HG03095 (cell line): Measurements from ENCODE around the gene GCFC2.
"Not testable (repeated sequence)": the region's sequence is repeated elsewhere in the genome, so short reads cannot be mapped to it uniquely, and the experiment has no call there.

Experiments
- ATAC-seq: cut with Tn5 transposase; IDR thresholded peaks from one replicate; pipeline ENCODE4 v1.9.1; 2021; ENCODE audit warnings: moderate library complexity; ENCODE audit not compliant: unreplicated experiment

GCFC2 gene

DNA sequence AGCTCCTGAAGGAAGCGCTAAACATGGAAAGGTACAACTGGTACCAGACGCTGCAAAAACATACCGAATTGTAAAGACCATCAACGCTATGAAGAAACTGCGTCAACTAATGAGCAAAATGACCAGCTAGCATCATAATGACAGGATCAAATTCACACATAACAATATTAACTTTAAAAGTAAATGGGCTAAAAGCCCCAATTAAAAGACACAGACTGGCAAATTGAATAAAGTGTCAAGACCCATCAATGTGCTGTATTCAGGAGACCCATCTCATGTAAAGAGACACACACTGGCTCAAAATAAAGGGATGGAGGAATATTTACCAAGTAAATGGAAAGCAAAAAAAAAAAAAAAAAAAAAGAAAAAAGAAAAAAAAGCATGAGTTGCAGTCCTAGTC, 27.3 kb downstream of the GCFC2 start:
- not testable (repeated sequence) for ATAC-seq

DNA sequence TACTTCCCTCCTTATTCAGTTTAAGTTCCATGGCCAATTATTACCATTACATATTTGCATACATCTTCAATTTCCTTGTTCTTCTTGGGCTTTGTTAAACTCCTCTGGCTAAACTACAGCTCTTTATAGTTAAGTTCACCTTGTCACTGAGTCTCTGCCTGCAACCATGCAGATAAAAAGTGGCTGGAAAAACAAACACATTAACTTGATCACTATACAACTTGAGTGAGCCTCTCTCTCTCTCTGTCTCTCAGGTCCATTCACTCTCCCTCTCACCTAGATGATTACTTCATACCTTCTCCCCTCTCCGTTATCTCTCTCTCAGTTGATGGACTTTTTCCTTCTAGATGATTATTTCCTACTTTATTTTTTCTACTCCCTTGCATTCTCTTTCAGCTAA, 30.3 kb downstream of the GCFC2 start:
- no peak for ATAC-seq

DNA sequence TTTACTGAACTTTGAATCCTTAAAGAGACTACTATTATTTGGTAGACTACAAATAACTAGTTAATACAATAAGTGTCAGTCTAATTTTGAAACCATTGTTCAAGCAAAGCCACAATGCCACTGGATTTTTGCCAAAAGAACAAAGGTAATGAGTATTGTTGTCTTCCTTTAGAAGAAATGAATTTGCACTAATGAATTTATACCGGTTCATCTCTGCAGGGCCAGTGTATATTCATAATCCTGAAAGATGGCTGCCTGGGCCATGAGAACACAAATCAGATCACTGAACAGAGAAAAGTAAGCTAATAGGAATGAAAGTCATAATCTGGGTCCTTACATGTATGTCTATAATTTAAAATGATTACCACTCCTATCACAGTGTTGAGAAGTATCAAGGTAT, 31.2 kb downstream of the GCFC2 start:
- ATAC-seq: no peak

DNA sequence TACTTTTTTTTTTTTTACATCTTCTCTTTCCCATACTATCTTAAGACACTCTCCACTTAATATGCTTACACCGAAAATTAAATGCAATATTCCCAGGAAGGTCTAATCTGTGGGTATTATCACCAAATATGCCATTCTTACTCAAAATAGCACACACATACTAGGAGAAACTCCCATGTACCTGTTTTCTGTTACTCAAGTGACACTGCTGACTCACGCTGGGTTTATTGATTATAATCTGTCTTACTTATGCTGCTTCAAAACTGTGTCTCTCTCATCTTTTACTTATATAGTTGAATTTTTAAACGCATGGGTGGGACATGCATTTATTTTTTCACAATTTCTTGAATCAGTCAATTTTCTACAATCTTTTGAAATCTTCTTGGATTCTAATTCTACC, 34.3 kb downstream of the GCFC2 start:
- ATAC-seq: no peak

DNA sequence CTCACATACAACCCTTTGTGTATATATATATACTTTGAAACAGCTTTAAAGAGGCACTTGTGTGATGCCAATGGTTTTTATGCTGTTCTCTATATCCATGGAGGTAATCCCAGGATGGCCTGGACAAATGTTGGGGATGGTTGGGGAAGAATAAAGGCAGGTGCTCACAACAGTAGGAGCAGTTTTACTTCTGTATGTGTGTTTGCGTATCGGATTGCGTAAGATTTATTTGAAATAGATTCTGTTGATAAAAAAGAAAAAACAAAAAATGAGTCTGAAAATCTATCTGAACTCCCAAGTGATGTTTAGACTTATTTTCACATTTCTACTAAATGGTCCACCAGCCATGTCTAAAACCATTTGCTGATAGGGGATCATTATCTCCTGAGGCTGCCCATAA, 34.8 kb downstream of the GCFC2 start:
- no peak for ATAC-seq

DNA sequence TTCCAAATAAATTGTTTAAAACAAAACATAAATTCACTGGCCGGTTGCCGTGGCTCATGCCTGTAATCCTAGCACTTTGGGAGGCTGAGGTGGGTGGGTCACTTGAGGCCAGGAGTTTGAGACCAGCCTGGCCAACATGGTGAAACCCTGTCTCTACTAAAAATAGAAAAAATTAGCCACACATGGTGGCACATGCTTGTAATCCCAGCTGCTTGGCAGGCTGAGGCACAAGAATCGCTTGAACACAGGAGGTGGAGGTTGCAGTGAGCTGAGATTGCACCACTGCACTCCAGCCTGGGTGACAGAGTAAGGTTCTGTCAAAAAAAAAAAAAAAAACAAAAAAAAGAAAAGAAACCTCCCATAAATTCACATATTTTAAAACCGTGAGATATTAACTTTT, 35.3 kb downstream of the GCFC2 start:
- not testable (repeated sequence) for ATAC-seq

DNA sequence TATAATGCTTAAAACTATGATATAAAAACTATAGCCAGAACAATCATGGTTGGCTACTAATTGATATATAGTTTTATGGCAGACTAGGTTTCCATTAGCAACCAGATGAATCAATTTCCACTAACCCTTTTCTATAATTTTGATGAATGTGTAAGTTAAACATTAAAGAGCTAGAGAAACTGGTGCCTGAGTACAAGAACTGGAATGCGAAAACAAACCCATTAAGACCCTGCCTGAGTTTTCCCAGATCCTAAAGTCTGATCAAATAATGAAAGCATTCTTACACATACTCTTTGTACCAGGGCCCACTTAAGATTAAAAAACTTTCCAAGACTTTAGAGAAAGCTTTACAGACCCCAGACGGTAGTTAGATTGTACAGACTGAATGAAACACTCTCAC, 42.8 kb downstream of the GCFC2 start:
- ATAC-seq: no peak

DNA sequence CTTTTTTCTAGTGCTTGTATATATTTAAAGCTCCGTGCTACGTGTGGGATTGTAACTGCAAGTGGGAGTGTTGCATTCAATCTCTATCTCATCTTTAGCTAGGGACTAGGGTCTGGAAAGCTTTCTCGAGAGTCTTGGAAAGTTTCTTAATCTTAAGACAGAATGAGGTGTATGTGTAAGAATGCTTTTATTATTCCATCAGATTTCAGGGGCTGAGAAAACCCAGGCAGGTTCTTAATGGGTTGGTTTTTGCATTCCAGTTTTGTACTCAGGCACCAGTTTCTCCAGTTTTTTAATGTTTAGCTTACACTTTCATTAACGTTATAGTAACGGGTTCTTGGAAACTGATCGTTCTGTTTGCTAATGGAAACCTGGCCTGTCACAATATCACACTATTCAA, 43.8 kb downstream of the GCFC2 start:
- ATAC-seq: no peak

DNA sequence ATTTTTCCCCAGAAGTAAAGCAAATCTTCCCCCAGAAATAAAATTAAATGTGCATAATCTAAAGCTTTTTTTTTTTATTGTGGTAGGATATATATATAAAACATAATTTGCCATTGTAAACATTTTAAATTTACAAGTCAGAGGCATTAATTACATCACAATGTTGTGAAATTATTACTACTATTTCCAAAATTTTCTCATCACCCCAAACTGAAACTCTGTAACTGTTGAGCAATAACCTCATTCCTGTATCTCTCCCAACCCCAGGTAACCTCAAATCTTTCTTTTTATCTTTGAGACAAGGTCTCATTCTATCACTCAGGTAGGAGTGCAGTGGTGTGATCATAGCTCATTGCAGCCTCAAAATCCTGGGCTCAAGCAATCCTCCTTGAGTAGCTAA, 52.9 kb downstream of the GCFC2 start:
- ATAC-seq: no peak

DNA sequence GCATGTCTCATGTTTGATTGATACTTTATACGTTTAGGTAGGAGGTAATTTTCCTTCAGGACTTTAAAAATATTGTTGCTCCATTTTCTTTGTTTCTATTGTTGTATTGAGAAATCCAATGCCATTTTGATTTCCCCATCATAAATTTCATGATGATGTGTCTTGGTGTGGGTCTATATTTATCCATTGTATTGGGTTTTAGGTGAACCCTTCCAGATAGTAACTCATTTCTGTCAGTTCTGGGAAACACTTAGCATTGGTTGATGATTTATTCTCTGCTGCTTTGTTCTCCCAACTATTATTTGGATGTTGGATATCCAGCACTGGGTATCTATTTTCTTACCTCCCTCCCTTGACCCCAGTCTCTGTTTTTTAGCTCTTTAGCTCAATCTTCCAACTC, 54.2 kb downstream of the GCFC2 start:
- no peak for ATAC-seq

DNA sequence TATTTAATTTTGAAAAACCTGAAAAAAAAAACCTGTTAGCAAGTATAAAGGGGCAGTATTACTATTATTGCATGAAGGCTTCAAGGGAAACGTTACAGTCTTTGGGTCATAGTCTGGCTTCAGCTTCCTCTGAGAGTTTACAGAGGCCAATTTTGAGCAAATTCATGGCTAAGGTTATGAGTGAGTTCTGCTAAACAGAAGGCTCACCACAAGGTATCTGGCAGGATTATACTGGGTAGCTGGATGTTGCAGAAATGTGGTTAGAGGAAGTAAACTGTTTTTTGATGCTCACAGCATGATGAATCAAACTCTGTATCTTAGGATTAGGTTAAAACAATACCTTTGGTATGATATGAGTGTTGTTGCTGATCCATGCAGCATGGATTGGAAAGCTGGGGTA, 54.9 kb downstream of the GCFC2 start:
- ATAC-seq: no peak

DNA sequence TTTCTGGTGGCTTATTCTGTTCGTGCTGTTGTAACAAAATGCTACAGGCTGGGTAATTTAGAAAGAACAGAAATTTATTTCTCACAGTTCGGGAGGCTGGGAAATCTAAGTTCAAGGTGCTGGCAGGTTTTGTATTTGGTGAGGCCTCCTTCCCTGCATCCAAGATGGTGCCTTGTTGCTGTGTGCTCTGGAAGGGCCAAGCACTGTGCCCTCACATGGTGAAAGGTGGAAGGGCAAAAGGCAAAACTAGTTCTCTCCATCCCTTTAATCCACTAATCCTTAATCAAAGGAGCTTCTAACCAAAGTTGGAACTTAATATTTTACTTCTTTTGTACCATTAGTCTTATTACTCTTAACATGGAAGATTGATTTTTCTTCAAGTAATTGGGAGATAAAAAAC, 56.7 kb downstream of the GCFC2 start:
- no peak for ATAC-seq

DNA sequence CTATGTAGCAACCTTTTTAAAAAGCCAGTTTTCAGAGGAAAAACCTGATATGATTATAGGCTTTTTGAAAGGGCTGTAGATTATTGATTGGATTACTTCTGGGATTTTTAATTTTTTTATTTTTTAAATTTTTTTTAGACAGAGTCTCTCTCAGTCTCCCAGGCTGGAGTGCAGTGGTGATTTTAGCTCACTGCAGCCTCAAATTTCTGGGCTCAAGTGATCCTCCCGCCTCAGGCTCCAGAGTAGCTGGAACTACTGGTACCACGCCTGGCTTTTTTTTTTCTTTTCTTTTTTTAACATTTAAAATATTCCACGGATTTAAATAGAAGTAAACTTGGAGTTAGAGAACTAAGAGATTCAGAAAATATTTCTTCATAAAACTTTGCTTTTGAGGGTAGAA, 62.9 kb downstream of the GCFC2 start:
- no peak for ATAC-seq

DNA sequence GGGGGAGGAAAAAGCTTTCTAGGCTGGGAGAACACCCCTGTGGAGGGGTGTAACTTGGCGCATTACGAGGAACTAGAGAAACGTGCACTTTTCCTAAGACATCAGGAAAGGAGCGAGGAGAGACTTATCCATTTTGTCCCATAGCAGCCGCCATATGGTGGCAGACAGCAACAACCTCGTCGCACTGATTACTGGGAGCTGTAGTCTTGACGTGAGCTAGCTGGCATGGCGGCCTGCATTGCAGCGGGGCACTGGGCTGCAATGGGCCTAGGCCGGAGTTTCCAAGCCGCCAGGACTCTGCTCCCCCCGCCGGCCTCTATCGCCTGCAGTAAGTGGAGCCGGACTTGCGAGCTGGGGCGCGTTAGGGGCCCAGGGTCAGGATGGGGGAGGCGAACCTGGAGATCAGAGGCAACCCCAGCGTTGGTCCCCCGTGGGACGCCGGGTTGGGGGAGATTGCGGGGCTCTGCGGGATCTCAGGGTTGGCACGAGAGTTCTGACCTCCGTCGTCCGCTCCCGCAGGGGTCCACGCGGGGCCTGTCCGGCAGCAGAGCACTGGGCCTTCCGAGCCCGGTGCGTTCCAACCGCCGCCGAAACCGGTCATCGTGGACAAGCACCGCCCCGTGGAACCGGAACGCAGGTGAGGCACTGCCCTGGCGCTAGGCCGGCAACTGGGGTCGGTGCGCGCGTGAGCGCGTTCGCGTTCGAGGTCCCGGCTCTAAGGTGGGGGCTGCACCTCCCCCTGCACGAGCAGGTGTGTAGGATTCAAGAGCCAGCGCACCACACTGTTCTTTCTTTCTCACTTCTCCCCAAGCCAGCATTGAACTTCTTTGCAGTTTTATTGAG, 63.9 kb downstream of the GCFC2 start, which contains the start of gene MRPL19:
Gene MRPL19, plus strand, starts transcription at position 201 of the 843 bp plus-strand sequence. Its CDS starts 25 bp downstream, at position 226.
- peak; percentile 96 for ATAC-seq

DNA sequence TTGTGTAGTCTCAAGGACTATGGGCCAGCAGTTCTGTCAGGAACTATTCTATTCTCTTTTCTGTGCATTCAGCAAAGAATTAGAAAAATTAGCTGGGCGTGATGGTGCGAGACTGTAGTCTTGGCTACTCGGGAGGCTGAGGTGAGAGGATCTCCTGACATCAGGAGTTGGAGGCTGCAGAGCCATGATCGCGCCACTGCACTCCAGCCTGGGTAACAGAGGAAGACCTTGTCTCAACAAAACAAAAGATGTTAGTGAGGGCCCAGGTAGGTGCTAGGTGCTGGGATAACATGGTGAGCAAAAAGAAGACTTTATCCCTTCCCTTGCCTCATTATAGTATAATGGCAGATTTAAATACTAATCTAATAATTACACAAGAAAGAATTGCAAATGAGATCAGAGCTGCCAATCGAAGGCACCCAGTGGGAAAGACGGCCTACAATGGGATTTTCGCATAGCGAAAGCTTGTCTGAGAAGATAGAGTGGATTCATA, 64.6 kb downstream of the GCFC2 start:
- no peak for ATAC-seq

DNA sequence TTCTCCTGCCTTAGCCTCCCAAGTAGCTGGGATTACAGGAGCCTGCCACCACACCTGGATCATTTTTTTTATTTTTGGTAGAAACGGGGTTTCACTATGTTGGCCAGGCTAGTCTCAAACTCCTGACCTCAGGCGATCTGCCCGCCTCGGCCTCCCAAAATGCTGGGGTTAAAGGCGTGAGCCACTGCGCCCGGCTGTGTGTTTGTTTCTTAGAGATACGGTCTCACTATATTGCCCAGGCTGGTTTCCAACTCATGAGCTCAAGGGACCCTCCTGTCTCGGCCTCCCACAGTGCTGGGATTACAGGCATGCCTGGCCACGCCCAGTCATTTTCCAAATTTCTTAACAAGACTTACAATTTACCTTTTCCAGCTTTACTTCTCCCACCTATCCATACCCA, 65.1 kb downstream of the GCFC2 start:
- no peak for ATAC-seq

DNA sequence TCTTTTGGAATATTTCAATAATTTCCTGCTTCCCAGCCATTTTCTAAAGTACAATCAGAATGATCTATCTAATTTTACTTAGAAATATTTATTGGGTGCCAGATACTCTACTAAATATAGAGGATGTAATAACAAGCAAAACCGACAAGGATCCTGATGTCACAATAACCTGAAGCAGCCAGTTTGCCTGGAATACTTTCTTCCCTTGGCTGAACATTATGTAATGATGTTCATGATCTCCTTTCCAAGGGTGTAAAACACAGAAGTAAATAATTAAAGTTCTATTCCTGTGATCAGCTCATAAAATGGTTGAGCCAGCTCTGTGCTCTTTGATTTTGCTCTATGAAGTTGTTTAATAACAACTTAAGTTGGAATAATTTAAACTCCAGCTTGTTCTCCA, 66.7 kb downstream of the GCFC2 start:
- ATAC-seq: no peak

DNA sequence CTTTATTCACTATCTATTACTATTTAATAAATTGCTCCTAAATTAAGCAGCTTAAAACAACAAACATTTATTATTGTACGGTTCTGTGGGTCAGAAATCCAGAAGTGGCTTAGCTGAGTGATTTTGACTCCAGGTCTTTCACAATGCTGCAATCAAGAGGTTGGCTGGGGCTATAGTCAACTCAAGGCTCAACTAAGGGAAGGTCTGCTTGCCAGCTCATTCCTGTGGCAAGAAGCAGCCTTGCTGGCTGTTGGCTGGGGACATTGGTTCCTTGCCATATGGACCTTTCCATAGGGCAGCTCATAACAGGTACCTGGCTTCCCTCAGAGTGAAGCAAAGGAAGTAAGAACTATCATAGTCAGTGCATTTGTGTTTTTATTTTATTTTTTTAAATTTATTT, 69.1 kb downstream of the GCFC2 start:
- ATAC-seq: no peak

DNA sequence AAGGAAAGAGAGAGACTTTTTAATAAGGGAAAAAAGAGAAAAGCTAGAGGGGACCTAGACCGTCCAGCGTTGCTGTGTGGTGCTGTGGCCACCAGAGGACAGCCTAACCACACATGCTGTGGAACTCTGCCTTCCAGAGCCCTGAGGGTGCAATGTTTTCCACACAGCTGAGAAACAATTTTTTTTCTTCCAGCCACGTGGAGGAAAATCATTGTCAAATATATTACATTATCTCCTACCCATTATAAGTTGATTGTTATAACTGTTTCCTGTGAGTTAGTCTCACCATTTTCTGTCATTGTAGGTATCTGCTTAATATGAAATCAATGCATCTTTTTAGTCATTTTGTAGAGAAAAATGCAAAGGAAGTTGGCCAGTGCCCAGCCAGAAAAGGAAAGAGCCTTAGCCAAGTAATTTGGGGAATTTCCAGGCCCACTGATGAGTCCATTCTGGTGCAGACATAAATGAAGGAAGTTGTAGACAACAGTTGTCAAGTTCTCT, 70.0 kb downstream of the GCFC2 start:
- peak; percentile 98 for ATAC-seq

DNA sequence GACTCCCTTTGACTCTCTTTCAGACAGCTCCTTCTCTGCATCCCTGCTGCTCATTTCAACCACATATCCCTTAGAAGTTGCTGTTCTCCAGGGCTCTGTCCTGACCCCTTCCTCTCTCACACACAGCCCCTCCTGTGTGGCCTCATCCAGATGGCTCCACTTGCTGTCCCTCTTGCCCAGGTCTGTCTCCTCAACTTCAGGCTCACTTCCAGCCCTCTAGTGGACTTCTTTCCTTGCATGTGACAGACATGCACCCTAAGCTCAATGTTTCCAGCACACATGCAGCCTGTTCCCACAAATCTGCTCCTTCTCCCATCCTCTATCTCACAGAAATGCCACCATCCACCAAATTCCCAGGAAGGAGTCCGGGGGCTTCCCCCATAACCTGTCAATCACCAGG, 73.1 kb downstream of the GCFC2 start:
- ATAC-seq: no peak

DNA sequence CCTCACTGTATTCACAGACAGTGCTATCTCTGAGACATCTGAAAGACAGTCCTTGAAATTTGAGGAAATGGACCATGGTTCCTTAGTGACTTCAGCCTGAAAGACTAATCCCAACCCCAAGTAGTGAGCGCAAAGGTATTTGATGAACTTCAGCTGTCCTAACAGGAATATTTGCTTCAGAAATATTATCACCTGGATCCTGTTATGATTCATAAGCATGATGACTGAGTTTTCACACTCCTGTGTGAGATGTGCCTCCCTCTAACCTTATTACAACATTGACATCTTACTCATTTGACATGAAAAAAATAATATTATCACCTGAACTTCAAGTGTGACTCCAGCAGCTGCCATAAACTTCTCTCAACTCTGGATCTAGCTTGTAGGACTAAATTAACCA, 75.8 kb downstream of the GCFC2 start:
- ATAC-seq: no peak

DNA sequence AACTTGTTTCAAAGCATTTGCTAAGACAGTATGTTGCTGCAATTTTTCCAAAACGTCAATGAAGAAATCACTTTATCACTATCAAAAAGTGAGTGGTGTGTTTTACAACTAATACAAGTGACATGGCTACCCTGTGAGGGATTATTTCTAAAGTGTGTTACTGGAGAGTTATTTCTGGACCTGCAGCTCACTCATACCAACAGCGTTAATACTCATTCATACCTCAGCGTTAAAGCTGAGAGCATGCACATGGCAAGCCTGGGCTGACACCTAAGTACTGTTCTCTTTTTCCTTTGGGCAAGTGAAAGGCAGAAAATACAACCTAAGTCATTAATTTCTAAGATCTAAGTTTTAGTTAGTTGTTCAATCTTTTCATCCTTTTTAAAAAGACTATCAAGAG, 77.1 kb downstream of the GCFC2 start:
- no peak for ATAC-seq

DNA sequence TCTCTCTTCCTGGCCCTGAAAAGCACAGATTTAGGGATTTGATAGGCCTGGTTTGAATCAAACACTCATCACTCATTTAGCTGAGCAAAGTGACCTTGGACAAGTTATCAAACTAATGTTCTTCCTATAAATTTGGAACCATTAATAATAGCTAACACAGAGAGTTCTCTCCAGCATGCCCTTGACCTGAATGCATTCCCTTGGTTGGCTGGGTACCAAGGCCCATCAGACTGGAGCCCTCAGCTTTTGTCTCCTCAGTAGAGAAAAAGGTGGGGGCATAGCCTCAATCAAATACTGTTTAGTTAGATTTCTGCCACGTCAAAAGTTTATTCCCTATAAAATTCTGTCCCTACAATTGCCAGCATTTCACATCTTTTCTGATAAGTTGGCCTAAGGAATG, 77.9 kb downstream of the GCFC2 start:
- no peak for ATAC-seq
